NOMO-1 treated with dmso at 0.1 percent for 144 hours (cell line): ENCODE data around the gene STK16.
A peak's percentile ranks its signal among the peaks of the same experiment; 100 is the strongest.
"Not testable (repeated sequence)": the region's sequence is repeated elsewhere in the genome, so short reads cannot be mapped to it uniquely, and the experiment has no call there.

ENCODE experiments used
- DNase-seq: peaks from one replicate; lab custom pipeline; 2025; ENCODE audit not compliant: unreplicated experiment; lab: John Stamatoyannopoulos, UW

Gene STK16

GRCh38 chr2:219243291-219243761, 2.0 kb upstream of the STK16 start:
- peak; percentile 51 for DNase-seq

GRCh38 chr2:219244789-219245147, 511 bp upstream of the STK16 start:
- DNase-seq, result no peak

GRCh38 chr2:219245899-219246230, 586 bp downstream of the STK16 start:
- DNase-seq, result no peak

- DNase-seq, result no peak
Observed at GRCh38 chr2:219246559-219246958, 1.3 kb downstream of the STK16 start.

GRCh38 chr2:219247678-219248642, 2.7 kb downstream of the STK16 start:
- DNase-seq, result no peak

- no peak for DNase-seq
Observed at GRCh38 chr2:219248845-219249202, 3.5 kb downstream of the STK16 start.

GRCh38 chr2:219249203-219249980, 4.1 kb downstream of the STK16 start:
- peak; percentile 66 for DNase-seq

- DNase-seq, result peak; percentile 54
Observed at GRCh38 chr2:219250049-219250781, 4.9 kb downstream of the STK16 start.

- DNase-seq, result no peak
Observed at GRCh38 chr2:219251656-219252055, 6.4 kb downstream of the STK16 start.

GRCh38 chr2:219252084-219252483, 6.8 kb downstream of the STK16 start:
- DNase-seq, result no peak

- no peak for DNase-seq
Observed at GRCh38 chr2:219252570-219252899, 7.3 kb downstream of the STK16 start.

GRCh38 chr2:219252900-219253752, 7.8 kb downstream of the STK16 start, which contains the start of gene TUBA4B:
TSS of gene TUBA4B (plus strand) at chr2:219253243. CDS start at chr2:219253408, 165 bp downstream.
- DNase-seq, result peak; percentile 43

GRCh38 chr2:219253753-219254589, 8.7 kb downstream of the STK16 start, which contains the start of gene TUBA4A:
TSS of gene TUBA4A (minus strand) at chr2:219253918. CDS start at chr2:219253858, 60 bp downstream.
- peak; percentile 49 for DNase-seq

- DNase-seq, result peak; percentile 68
Observed at GRCh38 chr2:219254590-219255201, 9.4 kb downstream of the STK16 start.

- DNase-seq, result not testable (repeated sequence)
Observed at GRCh38 chr2:219258942-219259341, 13.7 kb downstream of the STK16 start.

GRCh38 chr2:219261024-219261855, 16.0 kb downstream of the STK16 start:
- DNase-seq, result no peak

GRCh38 chr2:219266232-219266631, 21.0 kb downstream of the STK16 start:
- no peak for DNase-seq

GRCh38 chr2:219266886-219267285, 21.6 kb downstream of the STK16 start:
- no peak for DNase-seq
